Stimulated activated memory B cell treated with anti-CD40 and anti-IgM and Interleukin-4, amounts not matched to agents 10 μg/mL and 1 μg/mL and 100 μg/mL, for 72 hours (primary cell): Measurements from ENCODE around the gene MPRIP.
A peak's percentile ranks its signal among the peaks of the same experiment; 100 is the strongest.
"Not testable (repeated sequence)": the region's sequence is repeated elsewhere in the genome, so short reads cannot be mapped to it uniquely, and the experiment has no call there.

Experiments
- ATAC-seq: fragments of 150-1000 bp; cut with Tn5 transposase; 2 replicates; pipeline ENCODE4 v1.10.0; 2021
- H3K27ac Mint-ChIP-seq: one replicate; pipeline ENCODE4 v1.8.0; 2022; ENCODE audit warnings: mild to moderate bottlenecking, mixed read lengths
- H3K27me3 Mint-ChIP-seq: one replicate; pipeline ENCODE4 v1.8.0; 2022; ENCODE audit warnings: mixed read lengths
- H3K36me3 Mint-ChIP-seq: one replicate; pipeline ENCODE4 v1.8.0; 2022; ENCODE audit warnings: mixed read lengths
- H3K4me1 Mint-ChIP-seq: one replicate; pipeline ENCODE4 v1.8.0; 2022; ENCODE audit warnings: mixed read lengths
- H3K4me3 Mint-ChIP-seq: one replicate; pipeline ENCODE4 v1.8.0; 2022; ENCODE audit warnings: mild to moderate bottlenecking, moderate library complexity, mixed read lengths
- H3K9me3 Mint-ChIP-seq: one replicate; pipeline ENCODE4 v1.8.0; 2022; ENCODE audit warnings: mixed read lengths

MPRIP gene

GRCh38 chr17:17175340-17175739 is 133.1 kb downstream of the MPRIP start:
- H3K9me3 Mint-ChIP-seq: no peaks in the 10 kb centered on the region
- no peaks in the 10 kb centered on the region for H3K27me3 Mint-ChIP-seq
- peaks cover 63% of the 10 kb centered on the region for H3K36me3 Mint-ChIP-seq
- ATAC-seq: no peak
- H3K4me1 Mint-ChIP-seq: peaks cover 61% of the 10 kb centered on the region
- H3K27ac Mint-ChIP-seq: peak overlapping the region; percentile 84
- no peak overlapping the region for H3K4me3 Mint-ChIP-seq

GRCh38 chr17:17175917-17176316 is 133.7 kb downstream of the MPRIP start:
- Mint-ChIP-seq H3K27ac (peak overlapping the region; percentile 84), H3K4me3 (no peak overlapping the region), H3K4me1 (peaks cover 67% of the 10 kb centered on the region), H3K27me3 (no peaks in the 10 kb centered on the region), H3K36me3 (peaks cover 69% of the 10 kb centered on the region), H3K9me3 (no peaks in the 10 kb centered on the region)
- ATAC-seq: peak; percentile 88

- H3K4me1 Mint-ChIP-seq: peaks cover 68% of the 10 kb centered on the region
- ATAC-seq: no peak
These were observed 134.1 kb downstream of the MPRIP start for GRCh38 chr17:17176341-17176740.

GRCh38 chr17:17177176-17177575 is 134.9 kb downstream of the MPRIP start:
- Mint-ChIP-seq H3K4me1 (peaks cover 72% of the 10 kb centered on the region), H3K27ac (peak overlapping the region; percentile 84), H3K4me3 (no peak overlapping the region), H3K27me3 (no peaks in the 10 kb centered on the region), H3K9me3 (no peaks in the 10 kb centered on the region), H3K36me3 (peaks cover 70% of the 10 kb centered on the region)
- no peak for ATAC-seq

More at GRCh38 chr17:17176341-17176740, 134.1 kb downstream of the MPRIP start:
- Mint-ChIP-seq H3K4me3 (no peak overlapping the region), H3K9me3 (no peaks in the 10 kb centered on the region), H3K36me3 (peaks cover 68% of the 10 kb centered on the region), H3K27ac (peak overlapping the region; percentile 84), H3K27me3 (no peaks in the 10 kb centered on the region)

GRCh38 chr17:17179371-17179827 is 137.1 kb downstream of the MPRIP start:
- H3K36me3 Mint-ChIP-seq: peaks cover 64% of the 10 kb centered on the region
- H3K27ac Mint-ChIP-seq: peak overlapping the region; percentile 85
- ATAC-seq: peak; percentile 70
- peaks cover 66% of the 10 kb centered on the region for H3K4me1 Mint-ChIP-seq
- no peaks in the 10 kb centered on the region for H3K9me3 Mint-ChIP-seq
- H3K4me3 Mint-ChIP-seq: peak overlapping the region; percentile 38
- H3K27me3 Mint-ChIP-seq: no peaks in the 10 kb centered on the region

- H3K36me3 Mint-ChIP-seq: peaks cover 62% of the 10 kb centered on the region
- H3K27ac Mint-ChIP-seq: peak overlapping the region; percentile 85
- no peak for ATAC-seq
These were observed 137.9 kb downstream of the MPRIP start for GRCh38 chr17:17180141-17180603.

GRCh38 chr17:17180741-17181525 is 138.7 kb downstream of the MPRIP start:
- H3K4me3 Mint-ChIP-seq: no peak overlapping the region
- no peaks in the 10 kb centered on the region for H3K27me3 Mint-ChIP-seq
- H3K36me3 Mint-ChIP-seq: peaks cover 65% of the 10 kb centered on the region
- no peaks in the 10 kb centered on the region for H3K9me3 Mint-ChIP-seq
- H3K4me1 Mint-ChIP-seq: peaks cover 65% of the 10 kb centered on the region
- no peak for ATAC-seq
- H3K27ac Mint-ChIP-seq: peak overlapping the region; percentile 86

More at GRCh38 chr17:17180141-17180603, 137.9 kb downstream of the MPRIP start:
- Mint-ChIP-seq H3K4me1 (peaks cover 66% of the 10 kb centered on the region), H3K27me3 (no peaks in the 10 kb centered on the region), H3K9me3 (no peaks in the 10 kb centered on the region), H3K4me3 (no peak overlapping the region)

GRCh38 chr17:17181666-17182597 is 139.7 kb downstream of the MPRIP start:
- H3K4me1 Mint-ChIP-seq: peaks cover 59% of the 10 kb centered on the region
- H3K27me3 Mint-ChIP-seq: no peaks in the 10 kb centered on the region
- H3K4me3 Mint-ChIP-seq: peak overlapping the region; percentile 62
- ATAC-seq: peak; percentile 88
- H3K36me3 Mint-ChIP-seq: peaks cover 55% of the 10 kb centered on the region
- H3K9me3 Mint-ChIP-seq: no peaks in the 10 kb centered on the region
- peak overlapping the region; percentile 86 for H3K27ac Mint-ChIP-seq

GRCh38 chr17:17182598-17183136 is 140.4 kb downstream of the MPRIP start:
- Mint-ChIP-seq H3K27ac (peak overlapping the region; percentile 86), H3K4me3 (no peak overlapping the region), H3K27me3 (no peaks in the 10 kb centered on the region), H3K4me1 (peaks cover 59% of the 10 kb centered on the region), H3K36me3 (peaks cover 48% of the 10 kb centered on the region), H3K9me3 (no peaks in the 10 kb centered on the region)
- ATAC-seq: no peak

GRCh38 chr17:17183744-17184143 is 141.5 kb downstream of the MPRIP start:
- H3K36me3 Mint-ChIP-seq: peaks cover 49% of the 10 kb centered on the region
- peak overlapping the region; percentile 76 for H3K27ac Mint-ChIP-seq
- no peaks in the 10 kb centered on the region for H3K27me3 Mint-ChIP-seq

GRCh38 chr17:17184985-17185757 is 142.9 kb downstream of the MPRIP start:
- H3K4me1 Mint-ChIP-seq: peaks cover 49% of the 10 kb centered on the region
- not testable (repeated sequence) for H3K9me3 Mint-ChIP-seq, ATAC-seq, H3K27me3 Mint-ChIP-seq, H3K4me3 Mint-ChIP-seq
- H3K36me3 Mint-ChIP-seq: peaks cover 40% of the 10 kb centered on the region
- H3K27ac Mint-ChIP-seq: peak overlapping the region; percentile 76

More at GRCh38 chr17:17183744-17184143, 141.5 kb downstream of the MPRIP start:
- peaks cover 59% of the 10 kb centered on the region for H3K4me1 Mint-ChIP-seq
- no peak overlapping the region for H3K4me3 Mint-ChIP-seq
- H3K9me3 Mint-ChIP-seq: no peaks in the 10 kb centered on the region
- no peak for ATAC-seq

- Mint-ChIP-seq H3K27ac (peak overlapping the region; percentile 76), H3K27me3 (no peaks in the 10 kb centered on the region), H3K36me3 (peaks cover 32% of the 10 kb centered on the region), H3K4me3 (no peak overlapping the region), H3K9me3 (no peaks in the 10 kb centered on the region), H3K4me1 (peaks cover 41% of the 10 kb centered on the region)
- ATAC-seq: no peak
These were observed 143.8 kb downstream of the MPRIP start for GRCh38 chr17:17186051-17186450.

- Mint-ChIP-seq H3K4me3 (no peak overlapping the region), H3K4me1 (peaks cover 33% of the 10 kb centered on the region), H3K9me3 (no peaks in the 10 kb centered on the region), H3K27me3 (no peaks in the 10 kb centered on the region), H3K36me3 (peaks cover 25% of the 10 kb centered on the region), H3K27ac (peak overlapping the region; percentile 51)
- ATAC-seq: no peak
These were observed 144.6 kb downstream of the MPRIP start for GRCh38 chr17:17186551-17187505.
